Endometrial microvascular endothelial cells (primary cell): ENCODE data around the gene SGMS1. TPM values are rescaled to one million over a fixed set of nuclear protein-coding genes. Genes with fewer than 3 reads are reported as not detected.
"Not testable (repeated sequence)": the region's sequence is repeated elsewhere in the genome, so short reads cannot be mapped to it uniquely, and the experiment has no call there.

Source experiments
- in situ Hi-C: cut with HindIII; loops from 2 replicates; pipeline ENCODE4 v1.10.0; 2017; ENCODE audit warnings: low sequenced_read_pairs, low pct_unique_long_range_greater_than_20kb; ENCODE audit errors: inconsistent ontology term
- total RNA-seq: library from RNA; depleted of rRNA; stranded (reverse); fragments of >200 nt; gene quantifications from one replicate; pipeline ENCODE4 v1.2.3, GENCODE V29; 2015; ENCODE audit errors: inconsistent ontology term

Gene SGMS1
- total RNA-seq, 1 donor from 2014 or later: 52.3 TPM

- in situ Hi-C loops: no loop called here
Measured at GRCh38 chr10:50280049-50280841, 343.5 kb downstream of the SGMS1 start.

- in situ Hi-C loops: no loop called here
Measured at GRCh38 chr10:50279489-50279888, 344.3 kb downstream of the SGMS1 start.

GRCh38 chr10:50275650-50276235, 348.0 kb downstream of the SGMS1 start:
- in situ Hi-C loops: no loop called here

GRCh38 chr10:50272531-50272930, 351.2 kb downstream of the SGMS1 start:
- in situ Hi-C loops: no loop called here

GRCh38 chr10:50271564-50272250, 352.0 kb downstream of the SGMS1 start:
- in situ Hi-C loops: no loop called here

GRCh38 chr10:50267877-50268276, 355.9 kb downstream of the SGMS1 start:
- in situ Hi-C loops: not testable (repeated sequence)

GRCh38 chr10:50262625-50263024, 361.1 kb downstream of the SGMS1 start:
- in situ Hi-C loops: not testable (repeated sequence)

- in situ Hi-C loops: no loop called here
Measured at GRCh38 chr10:50260791-50261281, 362.9 kb downstream of the SGMS1 start.

Other genes starting within 250 kb of the SGMS1 start
- 1.2 TPM for gene ASAH2B, start 116.0 kb upstream of the SGMS1 start, total RNA-seq